ENCODE measurements around the gene PCID2. TPM values are rescaled to one million over a fixed set of nuclear protein-coding genes. Genes with fewer than 3 reads are reported as not detected.

Gene PCID2
- total RNA-seq, 2 experiments from 2014 or later, result 58.9 to 66.2 TPM

DNA sequence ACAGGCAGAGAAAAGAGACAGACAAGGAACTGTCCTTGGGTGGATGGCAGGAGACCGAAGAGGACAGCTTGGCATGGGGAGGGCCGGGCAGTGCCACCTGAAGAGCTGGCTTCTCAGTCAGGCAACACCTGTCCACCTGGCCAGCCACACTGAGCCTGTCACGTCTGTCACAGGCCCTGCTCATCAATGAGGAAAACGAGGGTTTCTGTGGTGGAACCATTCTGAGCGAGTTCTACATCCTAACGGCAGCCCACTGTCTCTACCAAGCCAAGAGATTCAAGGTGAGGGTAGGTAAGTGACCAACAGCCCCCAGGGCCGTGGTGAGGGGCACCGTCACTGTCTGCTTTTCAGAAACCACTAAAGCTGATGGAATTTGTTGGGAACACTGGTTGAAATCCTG lies 61.3 kb downstream of the PCID2 start:
- CTCF ChIA-PET, result no interaction called here
- H3K27ac Mint-ChIP-seq, result no peak overlapping the region
- H3K4me1 Mint-ChIP-seq, result peaks cover 5% of the 10 kb centered on the region
- POLR2A ChIA-PET, result no interaction called here
- peaks cover 7% of the 10 kb centered on the region for H3K27me3 Mint-ChIP-seq
- no peak for DNase-seq
- H3K9me3 Mint-ChIP-seq, result peaks cover 4% of the 10 kb centered on the region
- H3K4me3 Mint-ChIP-seq, result no peak overlapping the region
- H3K36me3 Mint-ChIP-seq (ENCODE audit: low read depth), result no peaks in the 10 kb centered on the region

- POLR2A ChIA-PET, result no interaction called here
- Mint-ChIP-seq H3K27ac (no peak overlapping the region), H3K36me3 (ENCODE audit: low read depth) (no peaks in the 10 kb centered on the region), H3K9me3 (peaks cover 4% of the 10 kb centered on the region), H3K4me1 (peaks cover 2% of the 10 kb centered on the region), H3K27me3 (peaks cover 6% of the 10 kb centered on the region), H3K4me3 (no peak overlapping the region)
- DNase-seq, result no peak
- CTCF ChIA-PET, result no interaction called here
These were observed 61.7 kb downstream of the PCID2 start for GRCh38 chr13:113146750-113147149.

GRCh38 chr13:113145911-113146598 lies 62.4 kb downstream of the PCID2 start:
- POLR2A ChIA-PET, result no interaction called here
- peaks cover 2% of the 10 kb centered on the region for H3K27me3 Mint-ChIP-seq
- peaks cover under 1% of the 10 kb centered on the region for H3K4me1 Mint-ChIP-seq
- H3K36me3 Mint-ChIP-seq (ENCODE audit: low read depth), result no peaks in the 10 kb centered on the region
- peaks cover 4% of the 10 kb centered on the region for H3K9me3 Mint-ChIP-seq
- CTCF ChIA-PET, result no interaction called here
- H3K4me3 Mint-ChIP-seq, result no peak overlapping the region
- peak; percentile 6 for DNase-seq
- H3K27ac Mint-ChIP-seq, result no peak overlapping the region

DNA sequence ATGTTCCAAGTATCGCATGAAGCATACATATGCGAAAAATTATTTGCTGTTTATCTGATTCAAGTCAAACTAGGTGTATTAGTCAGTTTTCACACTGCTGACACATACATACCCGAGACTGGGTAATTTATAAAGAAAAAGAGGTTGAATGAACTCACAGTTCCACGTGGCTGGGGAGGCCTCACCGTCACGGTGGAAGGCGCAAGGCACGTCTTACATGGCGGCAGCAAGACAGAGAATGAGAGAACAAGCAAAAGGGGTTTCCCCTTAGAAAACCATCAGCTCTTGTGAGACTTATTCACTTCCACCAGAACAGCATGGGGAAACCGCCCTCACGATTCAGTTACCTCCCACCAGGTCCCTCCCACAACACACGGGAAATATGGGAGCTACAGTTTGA lies 63.0 kb downstream of the PCID2 start:
- Mint-ChIP-seq H3K4me3 (no peak overlapping the region), H3K36me3 (ENCODE audit: low read depth) (no peaks in the 10 kb centered on the region), H3K4me1 (no peaks in the 10 kb centered on the region), H3K27ac (no peak overlapping the region), H3K9me3 (peaks cover 4% of the 10 kb centered on the region), H3K27me3 (peaks cover 1% of the 10 kb centered on the region)
- POLR2A ChIA-PET, result no interaction called here
- CTCF ChIA-PET, result no interaction called here
- peak; percentile 16 for DNase-seq

GRCh38 chr13:113144255-113144629 lies 64.2 kb downstream of the PCID2 start:
- POLR2A ChIA-PET, result no interaction called here

GRCh38 chr13:113143466-113144254 lies 64.8 kb downstream of the PCID2 start:
- Mint-ChIP-seq H3K9me3 (peaks cover 4% of the 10 kb centered on the region), H3K36me3 (ENCODE audit: low read depth) (no peaks in the 10 kb centered on the region), H3K27me3 (peaks cover 5% of the 10 kb centered on the region), H3K4me1 (no peaks in the 10 kb centered on the region), H3K4me3 (no peak overlapping the region), H3K27ac (no peak overlapping the region)
- CTCF ChIA-PET, result interaction anchor here (0.9 kb wide), 1 partner anchor 20 kb away, joined by 9 read pairs; no protein-coding TSS in a partner anchor
- no peak for DNase-seq
- POLR2A ChIA-PET, result no interaction called here

More at GRCh38 chr13:113144255-113144629, 64.2 kb downstream of the PCID2 start:
- Mint-ChIP-seq H3K4me3 (no peak overlapping the region), H3K9me3 (peaks cover 4% of the 10 kb centered on the region), H3K36me3 (ENCODE audit: low read depth) (no peaks in the 10 kb centered on the region), H3K27me3 (peaks cover 1% of the 10 kb centered on the region), H3K4me1 (no peaks in the 10 kb centered on the region), H3K27ac (no peak overlapping the region)
- CTCF ChIA-PET, result no interaction called here
- peak; percentile 9 for DNase-seq

DNA sequence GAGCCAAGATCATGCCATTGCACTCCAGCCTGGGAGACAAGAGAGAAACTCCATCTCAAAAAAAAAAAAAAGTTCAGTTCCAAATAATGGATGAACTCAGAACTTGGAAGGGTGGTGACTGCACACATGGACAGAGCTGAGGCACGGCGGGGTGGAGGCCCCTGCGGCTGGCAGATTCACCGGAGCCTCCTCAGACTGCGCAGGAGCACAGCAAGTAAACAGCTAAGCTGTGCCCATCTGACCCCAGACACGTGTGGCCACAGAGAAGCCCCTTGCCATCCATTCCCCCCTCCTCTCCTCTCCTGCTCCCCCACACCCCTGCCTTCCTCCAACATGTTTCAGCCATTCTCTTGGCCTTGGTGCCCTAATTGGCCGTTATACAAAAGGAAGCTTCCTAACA lies 65.6 kb downstream of the PCID2 start:
- CTCF ChIA-PET, result interaction anchor here (0.9 kb wide), 1 partner anchor 20 kb away, joined by 9 read pairs; no protein-coding TSS in a partner anchor
- peaks cover 4% of the 10 kb centered on the region for H3K9me3 Mint-ChIP-seq
- POLR2A ChIA-PET, result no interaction called here
- no peaks in the 10 kb centered on the region for H3K4me1 Mint-ChIP-seq
- H3K27ac Mint-ChIP-seq, result no peak overlapping the region
- H3K27me3 Mint-ChIP-seq, result peaks cover 6% of the 10 kb centered on the region
- H3K4me3 Mint-ChIP-seq, result no peak overlapping the region
- H3K36me3 Mint-ChIP-seq (ENCODE audit: low read depth), result no peaks in the 10 kb centered on the region
- DNase-seq, result no peak

DNA sequence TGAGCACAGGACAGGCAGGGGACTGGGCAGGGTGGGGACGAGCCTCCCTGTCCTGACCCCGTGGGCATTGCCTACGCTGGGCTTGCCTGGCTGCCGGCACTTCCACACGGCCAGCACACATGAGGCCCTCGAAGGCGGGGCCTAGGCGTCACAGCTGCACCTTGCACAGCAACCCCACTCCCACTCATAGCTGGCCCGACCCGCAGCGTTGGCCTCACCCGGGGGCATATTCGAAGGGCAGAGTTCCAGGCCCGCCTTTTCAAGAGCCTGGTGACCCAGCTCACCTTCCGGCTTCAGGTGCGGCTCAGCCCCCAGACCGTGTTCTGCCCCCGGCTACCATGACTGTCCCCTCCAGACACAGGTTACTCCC lies 66.9 kb downstream of the PCID2 start:
- H3K4me3 Mint-ChIP-seq, result no peak overlapping the region
- H3K9me3 Mint-ChIP-seq, result peaks cover 4% of the 10 kb centered on the region
- CTCF ChIA-PET, result no interaction called here
- DNase-seq, result no peak
- no peaks in the 10 kb centered on the region for H3K4me1 Mint-ChIP-seq
- H3K36me3 Mint-ChIP-seq (ENCODE audit: low read depth), result no peaks in the 10 kb centered on the region
- POLR2A ChIA-PET, result no interaction called here
- H3K27ac Mint-ChIP-seq, result no peak overlapping the region
- H3K27me3 Mint-ChIP-seq, result peaks cover 11% of the 10 kb centered on the region

DNA sequence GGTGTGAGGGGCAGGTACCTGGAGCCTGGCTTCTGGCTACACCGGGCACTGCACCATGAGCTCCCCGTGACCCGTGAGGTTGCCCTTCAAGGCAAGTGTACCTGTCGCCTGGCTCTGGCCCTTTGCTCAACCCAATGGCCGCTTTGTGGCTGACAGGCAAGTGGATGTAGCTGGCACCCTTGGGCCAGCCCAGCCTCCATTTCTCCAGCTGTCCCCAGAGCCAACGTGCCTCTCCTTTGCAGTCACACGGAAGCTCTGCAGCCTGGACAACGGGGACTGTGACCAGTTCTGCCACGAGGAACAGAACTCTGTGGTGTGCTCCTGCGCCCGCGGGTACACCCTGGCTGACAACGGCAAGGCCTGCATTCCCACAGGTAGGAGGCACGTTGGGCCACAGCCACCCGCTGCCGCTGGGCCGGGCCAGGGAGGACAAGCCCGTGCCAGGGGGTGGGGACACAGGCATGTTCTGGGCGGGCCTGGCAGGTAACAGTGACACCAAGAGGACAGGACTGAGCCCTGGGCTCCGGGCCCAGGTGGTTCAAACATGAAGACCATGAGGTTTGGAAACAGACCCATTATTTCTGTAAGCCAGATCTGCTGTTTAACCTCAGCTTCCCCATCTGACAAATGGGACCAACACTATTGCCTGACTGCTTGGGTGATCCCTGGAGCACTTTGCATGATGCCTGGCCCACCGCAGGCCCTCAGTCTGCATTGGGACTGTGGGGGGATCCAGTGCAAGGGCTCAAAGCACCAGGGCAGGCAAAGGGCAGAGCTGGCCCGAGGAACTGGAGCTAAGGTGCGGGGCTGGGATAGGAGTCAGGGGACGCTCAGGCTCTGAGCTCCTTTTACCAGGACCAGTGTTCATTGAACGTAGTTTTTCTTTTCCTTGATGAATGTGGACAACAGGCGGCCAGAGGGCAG lies 67.5 kb downstream of the PCID2 start:
- CTCF ChIA-PET, result no interaction called here
- no peaks in the 10 kb centered on the region for H3K4me1 Mint-ChIP-seq

DNA sequence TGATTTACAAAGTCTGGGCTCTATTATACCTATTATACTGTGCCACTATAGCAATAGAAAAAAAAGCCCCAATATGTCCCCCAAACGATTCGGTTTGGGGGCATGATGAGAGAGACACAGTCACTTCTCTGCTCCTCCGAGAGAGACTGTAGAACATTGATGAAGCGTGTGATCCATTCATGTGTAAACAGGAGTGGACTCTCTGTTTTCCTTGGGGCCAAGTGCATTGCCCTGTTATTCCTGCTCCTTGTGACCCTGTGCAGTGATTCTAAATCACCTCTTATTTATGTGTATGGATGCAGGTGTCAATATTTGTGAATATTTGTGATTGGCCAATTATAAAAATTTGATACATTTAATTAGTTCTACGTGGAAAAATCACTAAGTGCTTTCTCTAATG lies 68.9 kb downstream of the PCID2 start:
- Mint-ChIP-seq H3K27ac (no peak overlapping the region), H3K4me3 (no peak overlapping the region), H3K27me3 (peaks cover 15% of the 10 kb centered on the region), H3K36me3 (ENCODE audit: low read depth) (no peaks in the 10 kb centered on the region), H3K9me3 (no peaks in the 10 kb centered on the region), H3K4me1 (no peaks in the 10 kb centered on the region)
- ChIA-PET CTCF (no interaction called here), POLR2A (no interaction called here)
- DNase-seq, result no peak

More for the DNA sequence above, 67.5 kb downstream of the PCID2 start:
- DNase-seq, result no peak
- POLR2A ChIA-PET, result no interaction called here
- Mint-ChIP-seq H3K27me3 (peaks cover 13% of the 10 kb centered on the region), H3K4me3 (no peak overlapping the region), H3K36me3 (ENCODE audit: low read depth) (no peaks in the 10 kb centered on the region), H3K9me3 (peaks cover 4% of the 10 kb centered on the region), H3K27ac (no peak overlapping the region)

GRCh38 chr13:113138792-113139551 lies 69.5 kb downstream of the PCID2 start:
- POLR2A ChIA-PET, result no interaction called here
- H3K4me1 Mint-ChIP-seq, result no peaks in the 10 kb centered on the region
- no peak for DNase-seq

DNA sequence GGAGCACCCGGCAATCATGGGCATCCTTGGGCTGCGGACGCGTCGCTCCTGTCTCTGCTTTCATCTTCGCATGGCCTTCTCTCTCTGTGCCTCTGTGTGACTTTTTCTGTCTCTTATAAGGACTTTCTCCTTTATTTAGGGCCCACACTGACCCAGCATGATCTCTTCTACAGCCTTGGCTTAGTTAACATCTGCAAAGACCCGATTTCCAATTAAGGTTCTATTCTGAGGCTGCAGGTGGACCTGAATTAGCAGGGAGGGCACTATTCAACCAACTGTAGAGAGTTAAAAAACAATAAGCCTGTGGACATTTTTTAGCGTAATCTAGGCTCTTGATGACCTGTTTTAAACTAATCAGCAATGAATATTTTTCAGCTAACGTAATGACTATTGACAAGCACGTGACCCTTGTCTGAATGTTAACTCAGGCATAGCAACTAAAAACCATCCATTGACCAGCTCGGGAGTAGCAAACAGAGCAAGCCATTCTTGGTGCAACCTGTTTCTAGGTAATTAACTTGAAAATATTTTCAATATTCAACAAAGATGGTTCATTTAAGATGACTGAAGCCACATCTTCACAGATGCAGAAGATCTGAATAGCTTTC lies 70.7 kb downstream of the PCID2 start:
- H3K9me3 Mint-ChIP-seq, result no peaks in the 10 kb centered on the region
- H3K27me3 Mint-ChIP-seq, result peaks cover 30% of the 10 kb centered on the region
- DNase-seq, result no peak
- H3K4me1 Mint-ChIP-seq, result no peaks in the 10 kb centered on the region
- ChIA-PET CTCF (no interaction called here), POLR2A (no interaction called here)
- no peak overlapping the region for H3K27ac Mint-ChIP-seq
- no peaks in the 10 kb centered on the region for H3K36me3 Mint-ChIP-seq (ENCODE audit: low read depth)
- no peak overlapping the region for H3K4me3 Mint-ChIP-seq

More at GRCh38 chr13:113138792-113139551, 69.5 kb downstream of the PCID2 start:
- Mint-ChIP-seq H3K4me3 (no peak overlapping the region), H3K27me3 (peaks cover 20% of the 10 kb centered on the region), H3K9me3 (no peaks in the 10 kb centered on the region), H3K27ac (no peak overlapping the region), H3K36me3 (ENCODE audit: low read depth) (no peaks in the 10 kb centered on the region)
- CTCF ChIA-PET, result no interaction called here

Data from activated CD4-positive, alpha-beta memory T cell treated with anti-CD3 and anti-CD28 coated beads, Interleukin-2, amount 10 ng/mL, durations not matched to agents 7 days and 5 days (primary cell).